ES-I3 (cell line): ENCODE data around the gene ASL.
"Not testable (repeated sequence)": the region's sequence is repeated elsewhere in the genome, so short reads cannot be mapped to it uniquely, and the experiment has no call there.

ENCODE experiments used
- H3K36me3 ChIP-seq: 2 replicates; pipeline ENCODE4 v1.6.1; 2013; ENCODE audit warnings: mild to moderate bottlenecking, low read length, control low read depth, moderate library complexity; ENCODE audit not compliant: insufficient read depth
- H3K4me1 ChIP-seq: 2 replicates; pipeline ENCODE4 v1.6.1; 2013; ENCODE audit warnings: mild to moderate bottlenecking, control low read depth, low read length; ENCODE audit not compliant: insufficient read depth
- H3K9ac ChIP-seq: 2 replicates; pipeline ENCODE4 v1.6.1; 2013; ENCODE audit warnings: low read depth, mild to moderate bottlenecking, low read length, moderate library complexity
- H3K9me3 ChIP-seq: 2 replicates; pipeline ENCODE4 v1.6.1; 2013; ENCODE audit warnings: mild to moderate bottlenecking, low read length, moderate library complexity; ENCODE audit not compliant: control insufficient read depth, insufficient read depth

ASL gene

DNA sequence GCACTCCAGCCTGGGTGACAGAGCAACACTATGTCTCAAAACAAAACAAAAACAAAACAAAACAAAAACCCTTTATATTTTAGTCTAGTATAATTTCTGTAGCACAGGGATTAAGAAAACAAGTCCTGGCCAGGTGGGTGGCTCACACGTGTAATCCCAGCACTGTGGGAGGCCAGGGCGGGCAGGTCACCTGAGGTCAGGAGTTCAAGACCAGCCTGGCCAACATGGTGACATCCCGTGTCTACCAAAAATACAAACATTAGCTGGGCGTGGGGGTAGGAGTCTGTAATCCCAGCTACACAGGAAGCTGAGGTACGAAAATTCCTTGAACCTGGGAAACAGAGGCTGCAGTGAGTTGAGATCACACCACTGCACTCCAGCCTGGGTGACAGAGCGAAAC, 23.2 kb upstream of the ASL start:
- no peaks in the 10 kb centered on the region for H3K36me3 ChIP-seq
- H3K9me3 ChIP-seq = no peaks in the 10 kb centered on the region
- H3K9ac ChIP-seq = no peak overlapping the region
- H3K4me1 ChIP-seq = no peaks in the 10 kb centered on the region; the same call in 1 of the 2 replicates

DNA sequence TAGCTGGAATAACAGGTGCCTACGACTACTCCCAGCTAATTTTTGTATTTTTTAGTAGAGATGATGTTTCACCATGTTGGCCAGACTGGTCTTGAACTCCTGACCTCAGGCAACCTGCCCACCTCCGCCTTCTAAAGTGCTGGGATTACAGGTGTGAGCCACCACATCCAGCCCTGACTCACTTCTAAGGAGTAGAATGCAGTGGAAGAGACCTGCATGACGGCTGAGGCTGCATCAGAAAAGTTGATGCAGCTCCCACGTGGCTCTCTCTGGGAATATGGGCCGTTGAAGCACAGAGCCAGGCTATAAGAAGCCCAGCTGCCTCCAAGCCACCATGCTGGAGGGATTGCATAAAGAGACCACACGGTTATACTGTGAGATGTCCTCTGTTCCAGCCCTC, 21.6 kb upstream of the ASL start:
- no peaks in the 10 kb centered on the region for H3K9me3 ChIP-seq
- H3K36me3 ChIP-seq = no peaks in the 10 kb centered on the region
- H3K9ac ChIP-seq = no peak overlapping the region
- no peaks in the 10 kb centered on the region; the same call in 1 of the 2 replicates for H3K4me1 ChIP-seq

GRCh38 chr7:66055321-66055956, 20.2 kb upstream of the ASL start:
- Histone ChIP-seq H3K36me3 (no peaks in the 10 kb centered on the region), H3K9me3 (no peaks in the 10 kb centered on the region), H3K4me1 (no peaks in the 10 kb centered on the region; the same call in 1 of the 2 replicates), H3K9ac (no peak overlapping the region)

DNA sequence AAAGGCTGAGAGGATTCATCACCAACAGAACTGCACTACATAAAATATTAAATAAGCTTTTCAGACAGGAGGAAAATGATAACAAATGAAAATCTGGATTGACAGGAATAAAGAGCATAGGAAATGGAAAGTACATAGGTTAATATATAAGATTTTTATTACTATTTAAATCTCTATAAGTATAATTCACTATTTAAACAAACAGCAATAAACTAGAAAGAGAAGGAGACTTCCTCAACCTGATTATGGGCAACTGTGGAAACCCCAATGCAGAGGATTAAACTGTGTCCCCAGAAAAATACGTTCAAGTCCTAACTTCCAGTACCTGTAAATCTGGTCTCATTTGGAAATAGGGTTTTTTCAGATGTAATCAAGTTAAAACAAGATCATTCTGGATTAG, 14.8 kb upstream of the ASL start:
- Histone ChIP-seq H3K36me3 (no peaks in the 10 kb centered on the region), H3K9ac (no peak overlapping the region), H3K9me3 (no peaks in the 10 kb centered on the region), H3K4me1 (no peaks in the 10 kb centered on the region)

DNA sequence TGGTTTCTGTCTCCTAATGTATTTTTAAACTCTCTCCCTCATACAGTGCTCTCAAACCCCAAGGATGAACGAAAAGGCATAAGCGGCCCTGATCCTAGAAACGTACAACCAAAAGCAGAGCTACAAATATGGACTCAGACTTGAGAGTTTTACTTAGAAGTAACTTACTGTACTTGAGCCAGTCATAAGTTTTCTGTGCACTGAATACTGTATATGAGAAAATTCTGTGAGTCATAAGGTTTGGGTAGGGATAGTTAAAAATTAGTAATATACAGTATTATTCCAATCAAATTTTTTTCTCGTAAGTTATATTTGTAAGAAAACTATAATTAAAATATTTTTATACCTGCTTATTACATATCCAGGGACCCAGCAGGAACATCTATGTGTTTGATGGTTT, 5.9 kb upstream of the ASL start:
- Histone ChIP-seq H3K9me3 (0 out of 2 replicates have a peak, but pooled peaks cover 4% of the 10 kb centered on the region), H3K36me3 (no peaks in the 10 kb centered on the region), H3K9ac (no peak overlapping the region), H3K4me1 (no peaks in the 10 kb centered on the region; the same call in 1 of the 2 replicates)

DNA sequence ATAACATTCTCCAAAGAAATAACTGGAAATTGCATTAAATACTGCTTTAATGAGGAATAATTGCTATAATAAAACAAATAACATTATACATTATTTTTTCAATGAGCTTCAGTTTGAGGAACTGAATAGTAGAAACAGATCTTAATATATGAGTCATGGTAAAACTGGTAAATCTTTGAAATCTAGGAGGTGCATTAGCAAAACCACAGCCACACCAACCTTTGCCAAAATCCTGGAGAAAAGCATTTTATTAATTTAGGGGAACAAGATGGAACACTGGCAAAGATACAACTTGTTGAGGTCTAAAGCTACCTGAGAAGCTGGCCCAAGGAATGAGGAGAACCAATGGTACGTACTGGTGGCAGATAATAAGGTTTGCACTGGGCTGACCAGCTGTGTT, 5.4 kb upstream of the ASL start:
- Histone ChIP-seq H3K9ac (no peak overlapping the region), H3K4me1 (no peaks in the 10 kb centered on the region; the same call in 1 of the 2 replicates), H3K36me3 (no peaks in the 10 kb centered on the region), H3K9me3 (0 out of 2 replicates have a peak, but pooled peaks cover 4% of the 10 kb centered on the region)

DNA sequence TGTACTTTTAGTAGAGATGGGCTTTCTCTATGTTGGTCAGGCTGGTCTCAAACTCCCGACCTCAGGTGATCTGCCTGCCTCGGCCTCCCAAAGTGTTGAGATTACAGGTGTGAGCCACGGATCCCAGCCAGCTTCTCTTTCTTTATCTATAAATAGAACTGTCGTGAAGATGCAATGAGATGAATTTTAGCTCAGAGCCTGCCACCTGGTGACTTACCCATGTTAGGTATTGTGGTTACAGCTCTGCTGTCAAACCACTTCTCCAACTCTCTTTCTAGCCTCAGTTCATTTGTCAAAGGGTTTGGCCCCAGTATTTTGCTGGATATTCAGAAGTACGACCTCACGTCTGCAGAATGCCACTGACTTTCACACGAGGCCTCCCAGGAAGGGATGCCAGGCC, 3.4 kb upstream of the ASL start:
- not testable (repeated sequence) for H3K36me3 ChIP-seq, H3K9ac ChIP-seq

GRCh38 chr7:66076462-66077329, 1.1 kb downstream of the ASL start:
- peak overlapping the region; percentile 78; the same call in 1 of the 2 replicates for H3K9ac ChIP-seq
- peaks cover 5% of the 10 kb centered on the region; the same call in 1 of the 2 replicates for H3K4me1 ChIP-seq
- no peaks in the 10 kb centered on the region for H3K36me3 ChIP-seq
- H3K9me3 ChIP-seq = no peaks in the 10 kb centered on the region

More for the DNA sequence above, 3.4 kb upstream of the ASL start:
- H3K4me1 ChIP-seq, H3K9me3 ChIP-seq: not testable (repeated sequence)

DNA sequence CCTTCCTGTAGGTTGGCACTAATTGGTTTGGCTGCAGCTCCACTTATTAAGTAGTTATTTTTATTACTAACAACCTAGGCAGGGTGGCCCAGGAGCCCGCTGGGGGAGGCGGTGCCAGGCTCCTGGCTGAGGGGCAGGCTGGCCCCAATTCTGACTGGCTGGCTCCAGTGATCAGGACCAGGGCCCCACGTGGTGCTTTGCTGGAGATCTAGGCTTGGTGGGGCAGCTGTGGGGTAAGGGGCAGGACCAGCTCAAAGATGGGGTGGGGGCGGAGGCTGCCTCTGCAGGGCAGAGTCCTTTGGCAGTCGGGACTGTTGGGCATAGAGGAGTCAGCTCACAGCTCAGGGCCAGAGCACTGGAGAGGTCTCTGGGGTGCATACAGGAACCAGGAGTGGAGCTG, 2.4 kb downstream of the ASL start:
- Histone ChIP-seq H3K4me1 (peaks cover 5% of the 10 kb centered on the region; the same call in 1 of the 2 replicates), H3K36me3 (no peaks in the 10 kb centered on the region), H3K9me3 (no peaks in the 10 kb centered on the region), H3K9ac (no peak overlapping the region)

DNA sequence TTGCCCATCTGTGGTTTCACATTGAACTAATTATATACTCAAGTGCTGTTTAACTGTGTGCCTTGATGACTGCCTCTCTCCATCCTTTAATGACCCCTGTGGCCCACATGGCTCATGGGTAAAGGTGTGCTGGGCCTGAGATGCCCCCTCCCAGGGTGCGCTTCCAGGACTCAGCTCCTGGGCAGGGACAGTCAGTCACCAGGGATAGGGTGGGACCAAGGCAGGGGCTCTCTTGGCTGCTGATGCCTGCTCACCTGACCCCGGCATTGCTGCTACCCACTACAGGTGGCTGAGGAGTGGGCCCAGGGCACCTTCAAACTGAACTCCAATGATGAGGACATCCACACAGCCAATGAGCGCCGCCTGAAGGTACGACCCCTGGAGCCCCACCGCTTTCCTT, 6.5 kb downstream of the ASL start:
- no peak overlapping the region for H3K9ac ChIP-seq
- H3K9me3 ChIP-seq = no peaks in the 10 kb centered on the region
- no peaks in the 10 kb centered on the region; the same call in 1 of the 2 replicates for H3K4me1 ChIP-seq
- H3K36me3 ChIP-seq = no peaks in the 10 kb centered on the region; the same call in 1 of the 2 replicates

GRCh38 chr7:66082886-66083415, 7.3 kb downstream of the ASL start:
- H3K4me1 ChIP-seq = no peaks in the 10 kb centered on the region; the same call in 1 of the 2 replicates
- H3K9ac ChIP-seq = no peak overlapping the region
- no peaks in the 10 kb centered on the region; the same call in 1 of the 2 replicates for H3K36me3 ChIP-seq
- no peaks in the 10 kb centered on the region for H3K9me3 ChIP-seq

DNA sequence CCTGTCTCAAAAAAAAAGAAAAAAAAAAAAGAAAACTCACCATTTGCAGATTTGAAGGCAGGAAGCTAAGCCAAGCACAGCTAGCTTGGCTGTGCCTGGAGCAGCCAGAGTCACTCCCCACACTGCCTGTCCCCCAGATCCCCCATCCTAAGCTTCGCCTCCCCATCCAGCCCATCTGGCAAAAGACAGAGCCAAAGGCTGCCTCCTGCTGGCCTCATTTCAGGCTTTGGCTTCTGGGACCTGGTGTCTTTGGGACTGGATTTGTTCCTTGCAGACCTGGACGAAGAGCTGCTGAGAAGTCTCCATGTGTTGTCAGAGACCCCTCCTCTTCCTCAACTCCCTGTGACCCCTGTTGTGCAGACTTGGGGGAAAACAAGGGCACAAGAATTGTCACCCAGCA, 8.1 kb downstream of the ASL start:
- Histone ChIP-seq H3K9ac (no peak overlapping the region), H3K4me1 (no peaks in the 10 kb centered on the region; the same call in 1 of the 2 replicates), H3K9me3 (no peaks in the 10 kb centered on the region), H3K36me3 (no peaks in the 10 kb centered on the region; the same call in 1 of the 2 replicates)

DNA sequence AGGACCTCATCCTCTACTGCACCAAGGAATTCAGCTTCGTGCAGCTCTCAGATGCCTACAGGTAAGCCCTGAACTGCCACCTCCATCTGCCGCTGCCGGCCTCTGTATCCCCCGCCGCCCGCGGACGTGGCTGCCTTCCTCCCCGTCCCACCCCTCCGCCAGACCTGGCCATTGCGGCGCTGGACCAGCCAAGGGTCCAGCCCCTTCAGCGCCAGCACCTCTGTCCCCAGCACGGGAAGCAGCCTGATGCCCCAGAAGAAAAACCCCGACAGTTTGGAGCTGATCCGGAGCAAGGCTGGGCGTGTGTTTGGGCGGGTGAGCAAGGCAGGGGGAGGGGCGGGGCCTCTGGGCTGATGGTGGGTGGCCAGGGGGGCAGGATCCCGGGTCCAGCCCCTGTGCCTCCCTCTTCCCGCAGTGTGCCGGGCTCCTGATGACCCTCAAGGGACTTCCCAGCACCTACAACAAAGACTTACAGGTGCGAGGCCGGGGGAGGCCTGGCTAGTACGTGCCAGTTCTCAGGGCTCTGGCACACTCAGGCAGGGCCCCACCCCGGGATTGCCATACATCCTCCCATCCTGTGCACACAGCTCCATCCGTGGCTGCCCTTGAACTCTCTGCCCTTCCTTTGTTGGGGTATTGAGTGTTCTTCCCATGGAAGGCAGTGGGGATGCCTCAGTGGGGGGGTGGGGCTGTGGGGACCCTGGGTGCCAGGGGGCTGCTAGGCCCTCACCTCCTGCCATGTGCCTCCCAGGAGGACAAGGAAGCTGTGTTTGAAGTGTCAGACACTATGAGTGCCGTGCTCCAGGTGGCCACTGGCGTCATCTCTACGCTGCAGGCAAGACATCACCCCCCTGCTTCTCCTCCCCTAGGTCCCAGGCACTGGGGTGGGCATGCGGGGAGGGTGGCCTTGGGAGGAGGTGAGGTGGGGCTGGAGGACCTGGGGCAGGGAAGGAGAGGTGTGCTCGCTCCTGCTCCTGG, 13.5 kb downstream of the ASL start:
- Histone ChIP-seq H3K36me3 (no peaks in the 10 kb centered on the region), H3K4me1 (no peaks in the 10 kb centered on the region; the same call in 1 of the 2 replicates), H3K9ac (no peak overlapping the region; the same call in 1 of the 2 replicates), H3K9me3 (no peaks in the 10 kb centered on the region)

DNA sequence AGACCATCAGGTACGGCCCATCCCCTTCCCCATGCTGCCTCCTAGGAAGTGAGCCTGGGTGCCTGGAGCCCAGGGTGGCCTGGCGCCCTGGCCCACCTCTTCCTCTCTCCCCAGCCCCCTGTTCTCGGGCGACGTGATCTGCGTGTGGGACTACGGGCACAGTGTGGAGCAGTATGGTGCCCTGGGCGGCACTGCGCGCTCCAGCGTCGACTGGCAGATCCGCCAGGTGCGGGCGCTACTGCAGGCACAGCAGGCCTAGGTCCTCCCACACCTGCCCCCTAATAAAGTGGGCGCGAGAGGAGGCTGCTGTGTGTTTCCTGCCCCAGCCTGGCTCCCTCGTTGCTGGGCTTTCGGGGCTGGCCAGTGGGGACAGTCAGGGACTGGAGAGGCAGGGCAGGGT, 17.0 kb downstream of the ASL start:
- Histone ChIP-seq H3K36me3 (no peaks in the 10 kb centered on the region), H3K9me3 (no peaks in the 10 kb centered on the region), H3K4me1 (no peaks in the 10 kb centered on the region), H3K9ac (no peak overlapping the region)
